Psoas muscle (tissue), 8 donors: ENCODE results near the gene MIER2. TPM values are rescaled to one million over a fixed set of nuclear protein-coding genes. Genes with fewer than 3 reads are reported as not detected.

Experiments
- ATAC-seq, 4 donors: fragments of 200-7000 bp; cut with Tn5 transposase; one replicate each; pipeline ENCODE4 v1.9.1; 2020; ENCODE audit warnings: moderate library complexity in 3 of 4, mild to moderate bottlenecking in 2 of 4
- DNase-seq, 2 donors: peaks; one replicate each; pipeline ENCODE4 v3.0.0-alpha.2; 2020
- H3K27ac ChIP-seq: fragments of 200-600 bp; one replicate; pipeline ENCODE4 v1.8.0; 2022
- H3K27me3 ChIP-seq, 3 donors: fragments of 200-600 bp in 1 of 3; one replicate each; pipeline versions ENCODE4 v1.6.1 to v1.8.0; 2013 to 2022; ENCODE audit warnings: low read length in 2 of 3, mild to moderate bottlenecking in 2 of 3, moderate library complexity in 1 of 3; ENCODE audit not compliant: insufficient read depth in 3 of 3
- H3K36me3 ChIP-seq, 2 donors: fragments of 200-600 bp in 1 of 2; one replicate each; pipeline versions ENCODE4 v1.6.1 to v1.8.0; 2013 to 2022; ENCODE audit warnings: low read depth in 1 of 2, mild to moderate bottlenecking in 1 of 2, moderate library complexity in 1 of 2; ENCODE audit not compliant: insufficient read depth in 1 of 2
- H3K4me1 ChIP-seq: fragments of 200-600 bp; one replicate; pipeline ENCODE4 v1.8.0; 2022
- H3K4me3 ChIP-seq: fragments of 200-600 bp; one replicate; pipeline ENCODE4 v1.8.0; 2022; ENCODE audit warnings: mild to moderate bottlenecking
- H3K9me3 ChIP-seq: fragments of 200-600 bp; one replicate; pipeline ENCODE4 v1.8.0; 2022
- WGBS, 3 donors: extraction: QIAGEN DNeasy Blood & Tissue Kit; methylation state at CpG; one replicate each; pipeline versions ENCODE4 v1.1.6 to v1.1.7; 2013; 5-methylcytosine and 5-hydroxymethylcytosine counted together
- intact Hi-C, 2 donors: fragments of 100-400 bp; cut with DNase I; formaldehyde crosslinking; loops; one replicate each; pipeline versions ENCODE4 v1.11.0 to v1.14.2; 2022
- polyA plus RNA-seq, 3 donors: library from polyadenylated mRNA; stranded (reverse); fragments of 200-250 nt; gene quantifications; one replicate each; pipeline ENCODE4 v1.2.3, GENCODE V29; 2013
- total RNA-seq, 4 donors: library from RNA; stranded (reverse); fragmentation: NEBNext Ultra II Directional in 2 of 4; extraction: Animal tissue kit (Norgen Biotek cat#: 25700) in 2 of 4; gene quantifications; one replicate each; pipeline versions ENCODE4 v1.2.1 to v1.2.4, GENCODE V29; 2021 to 2023
- TF ChIP-seq, protein P1 (sequence below): fragments of 200-600 bp; IDR thresholded peaks from one replicate; pipeline ENCODE4 v1.8.0; 2022; ENCODE audit warnings: antibody characterized with exemption
- donor health status: healthy with polysubstance abuse.
- donor health status: DM: no; HTN: no; CAD: no; lungs with moderate emphysema.
- donor health status: Bipolar disorder and iron deficiency.
- donor health status: healthy.
- donor health status: DM: yes; HTN: yes; CAD: no.
- donor health status: DM: no; HTN: no; CAD: no.
- donor health status: DM: no; HTN: no; CAD: no.
- donor health status: DM: yes; HTN: yes; CAD: no.

Gene MIER2
- total and polyA plus RNA-seq, 7 donors, result 13.3 to 22.2 (median 19.1) TPM

DNA sequence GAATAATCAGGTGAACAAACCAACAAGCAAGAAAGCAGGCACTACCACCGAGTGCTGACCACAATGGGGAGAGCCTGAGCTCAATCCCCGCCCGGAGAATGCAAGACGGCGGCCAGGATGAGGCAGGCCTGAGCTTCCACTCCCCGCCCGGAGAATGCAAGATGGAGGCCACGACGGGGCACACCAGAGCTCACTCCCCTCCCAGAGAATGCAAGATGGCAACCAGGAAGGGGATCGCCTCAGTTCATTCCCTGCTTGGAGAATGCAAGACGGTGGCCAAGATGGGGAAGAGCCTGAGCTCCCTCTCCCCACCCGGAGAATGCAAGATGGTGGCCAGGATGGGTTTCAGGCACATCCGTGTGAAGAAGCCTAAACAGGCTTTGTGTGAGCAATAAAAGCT lies 24.7 kb upstream of the MIER2 start:
- Histone ChIP-seq H3K9me3 (no peaks in the 10 kb centered on the region), H3K27ac (no peak overlapping the region), H3K27me3 (peaks cover 0 to 37% (median 7%) of the 10 kb centered on the region in 3 donors), H3K4me1 (no peaks in the 10 kb centered on the region), H3K36me3 (no peaks in the 10 kb centered on the region), H3K4me3 (no peak overlapping the region)
- intact Hi-C loops, result no loop called here
- DNase-seq, result no peak
- 90 to 92% (median 92%) methylated on average over 13 of the region's 13 CpGs for WGBS, 3 donors
- TF ChIP-seq, protein P1, sequence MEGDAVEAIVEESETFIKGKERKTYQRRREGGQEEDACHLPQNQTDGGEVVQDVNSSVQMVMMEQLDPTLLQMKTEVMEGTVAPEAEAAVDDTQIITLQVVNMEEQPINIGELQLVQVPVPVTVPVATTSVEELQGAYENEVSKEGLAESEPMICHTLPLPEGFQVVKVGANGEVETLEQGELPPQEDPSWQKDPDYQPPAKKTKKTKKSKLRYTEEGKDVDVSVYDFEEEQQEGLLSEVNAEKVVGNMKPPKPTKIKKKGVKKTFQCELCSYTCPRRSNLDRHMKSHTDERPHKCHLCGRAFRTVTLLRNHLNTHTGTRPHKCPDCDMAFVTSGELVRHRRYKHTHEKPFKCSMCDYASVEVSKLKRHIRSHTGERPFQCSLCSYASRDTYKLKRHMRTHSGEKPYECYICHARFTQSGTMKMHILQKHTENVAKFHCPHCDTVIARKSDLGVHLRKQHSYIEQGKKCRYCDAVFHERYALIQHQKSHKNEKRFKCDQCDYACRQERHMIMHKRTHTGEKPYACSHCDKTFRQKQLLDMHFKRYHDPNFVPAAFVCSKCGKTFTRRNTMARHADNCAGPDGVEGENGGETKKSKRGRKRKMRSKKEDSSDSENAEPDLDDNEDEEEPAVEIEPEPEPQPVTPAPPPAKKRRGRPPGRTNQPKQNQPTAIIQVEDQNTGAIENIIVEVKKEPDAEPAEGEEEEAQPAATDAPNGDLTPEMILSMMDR, result no peak
- ATAC-seq, result no peak

DNA sequence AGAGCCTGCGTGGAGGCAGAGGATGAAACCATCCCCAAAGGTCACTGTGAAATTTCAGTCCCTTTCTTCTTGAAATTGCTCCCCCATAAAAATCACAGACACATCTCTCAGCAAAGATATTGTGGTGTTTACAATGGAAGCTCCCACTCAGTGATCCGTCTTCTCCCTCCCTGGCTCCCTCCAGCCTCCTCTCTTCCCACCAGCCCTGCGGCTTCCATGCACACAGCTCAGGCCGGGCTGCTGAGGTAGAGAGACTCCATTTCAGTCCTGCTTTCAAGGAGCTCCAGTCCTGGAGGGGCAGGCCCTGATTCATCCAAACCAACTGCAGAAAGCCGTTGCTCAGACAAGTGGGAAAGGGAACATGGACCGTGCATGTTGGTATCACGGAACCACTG lies 24.0 kb upstream of the MIER2 start:
- no peaks in the 10 kb centered on the region for H3K4me1 ChIP-seq
- peaks cover 0 to 31% (median 9%) of the 10 kb centered on the region in 3 donors for H3K27me3 ChIP-seq
- no peak overlapping the region for H3K27ac ChIP-seq
- ATAC-seq, result no peak
- no peaks in the 10 kb centered on the region for H3K36me3 ChIP-seq
- 79 to 86% (median 82%) methylated on average over 7 of the region's 7 CpGs for WGBS, 3 donors
- no peak overlapping the region for H3K4me3 ChIP-seq
- TF ChIP-seq, protein P1, result no peak
- no peaks in the 10 kb centered on the region for H3K9me3 ChIP-seq
- no peak for DNase-seq
- intact Hi-C loops, result no loop called here

- DNase-seq, result no peak
- no peak for ATAC-seq
- Histone ChIP-seq H3K36me3 (no peaks in the 10 kb centered on the region), H3K4me1 (no peaks in the 10 kb centered on the region), H3K27me3 (peaks cover 0 to 31% (median 9%) of the 10 kb centered on the region in 3 donors), H3K4me3 (no peak overlapping the region), H3K27ac (no peak overlapping the region), H3K9me3 (no peaks in the 10 kb centered on the region)
- TF ChIP-seq, protein P1, result no peak
- 70 to 76% (median 73%) methylated on average over 22 of the region's 22 CpGs for WGBS, 3 donors
- intact Hi-C loops, result no loop called here
Observed at GRCh38 chr19:367963-368629, 23.5 kb upstream of the MIER2 start.

DNA sequence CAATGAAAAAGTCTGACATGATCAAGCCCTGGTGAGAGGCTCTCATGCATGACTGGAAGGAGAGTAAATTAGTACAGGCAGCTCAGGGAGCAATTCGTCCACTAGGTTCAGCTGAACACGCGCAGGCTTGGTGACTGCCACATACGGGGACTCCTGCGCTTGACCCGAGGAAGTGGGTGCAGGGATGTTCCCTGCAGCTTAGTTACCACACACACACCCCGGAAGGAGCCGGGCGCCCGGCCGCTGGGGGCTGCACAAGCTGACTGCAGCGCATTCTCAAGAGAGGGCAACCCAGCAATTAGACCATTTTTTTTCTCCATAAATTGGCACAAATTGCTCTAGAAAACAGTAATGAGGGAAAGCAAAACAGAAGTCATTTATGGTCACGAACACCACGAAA lies 23.0 kb upstream of the MIER2 start:
- Histone ChIP-seq H3K27ac (no peak overlapping the region), H3K4me1 (no peaks in the 10 kb centered on the region), H3K4me3 (no peak overlapping the region), H3K9me3 (no peaks in the 10 kb centered on the region), H3K27me3 (peaks cover 0 to 28% (median 6%) of the 10 kb centered on the region in 3 donors), H3K36me3 (no peaks in the 10 kb centered on the region)
- ATAC-seq (no peak), DNase-seq (no peak)
- TF ChIP-seq, protein P1, result no peak
- intact Hi-C loops, result no loop called here
- WGBS, 3 donors, result 86 to 88% (median 87%) methylated on average over 14 of the region's 14 CpGs

- H3K9me3 ChIP-seq, result no peaks in the 10 kb centered on the region
- WGBS, 3 donors, result 91 to 94% (median 93%) methylated on average over 8 of the region's 8 CpGs
- no peak overlapping the region for H3K4me3 ChIP-seq
- TF ChIP-seq, protein P1, result no peak
- peaks cover 0 to 22% (median 8%) of the 10 kb centered on the region in 3 donors for H3K27me3 ChIP-seq
- H3K27ac ChIP-seq, result no peak overlapping the region
- H3K36me3 ChIP-seq, result no peaks in the 10 kb centered on the region
- intact Hi-C loops, result no loop called here
- DNase-seq, result no peak
- no peak for ATAC-seq
- no peaks in the 10 kb centered on the region for H3K4me1 ChIP-seq
Observed at GRCh38 chr19:366951-367350, 22.4 kb upstream of the MIER2 start.
